Mesenchymal stem cell (in vitro differentiated cells and primary cell): Measurements from ENCODE around the gene SLC5A3.

Experiments
- DNase-seq: peaks from one replicate; pipeline ENCODE4 v3.0.0-alpha.2; 2013
- H2AFZ ChIP-seq: one replicate; pipeline ENCODE4 v1.6.1; 2013; ENCODE audit warnings: low read depth, mild to moderate bottlenecking, control low read depth, inconsistent platforms, low read length, moderate library complexity
- H2AK5ac ChIP-seq: 2 replicates; pipeline ENCODE4 v1.6.1; 2013; ENCODE audit warnings: low read length, moderate library complexity, mild to moderate bottlenecking, inconsistent platforms; ENCODE audit not compliant: severe bottlenecking
- H2BK120ac ChIP-seq: one replicate; pipeline ENCODE4 v1.6.1; 2013; ENCODE audit warnings: low read depth, mild to moderate bottlenecking, inconsistent platforms, low read length, moderate library complexity
- H2BK12ac ChIP-seq, 2 experiments: one replicate each; pipeline ENCODE4 v1.6.1; 2013; ENCODE audit warnings: inconsistent platforms in 2 of 2, low read length in 2 of 2, mild to moderate bottlenecking in 2 of 2, moderate library complexity in 2 of 2, control low read depth in 1 of 2
- H2BK15ac ChIP-seq: one replicate; pipeline ENCODE4 v1.6.1; 2013; ENCODE audit warnings: mild to moderate bottlenecking, low read depth, inconsistent platforms; ENCODE audit not compliant: poor library complexity, severe bottlenecking
- H2BK5ac ChIP-seq: 2 replicates; pipeline ENCODE4 v1.6.1; 2013; ENCODE audit warnings: low read depth, mild to moderate bottlenecking, low read length, control low read depth, inconsistent platforms; ENCODE audit not compliant: poor library complexity, severe bottlenecking
- H3K14ac ChIP-seq, 2 experiments: one replicate each; pipeline ENCODE4 v1.6.1; 2013; ENCODE audit warnings: inconsistent platforms in 2 of 2, low read length in 2 of 2, control low read depth in 1 of 2, mild to moderate bottlenecking in 1 of 2, moderate library complexity in 1 of 2
- H3K18ac ChIP-seq, 2 experiments: one replicate each; pipeline ENCODE4 v1.6.1; 2013; ENCODE audit warnings: inconsistent platforms in 2 of 2, low read length in 2 of 2, control low read depth in 1 of 2, low read depth in 1 of 2, mild to moderate bottlenecking in 1 of 2
- H3K23ac ChIP-seq, 2 experiments: one replicate each; pipeline ENCODE4 v1.6.1; 2013; ENCODE audit warnings: inconsistent platforms in 2 of 2, low read length in 2 of 2, mild to moderate bottlenecking in 2 of 2, moderate library complexity in 2 of 2, control low read depth in 1 of 2
- H3K27ac ChIP-seq: 2 replicates; pipeline ENCODE4 v1.5.1; 2013; ENCODE audit warnings: mild to moderate bottlenecking, moderate library complexity, low read length, control low read depth, inconsistent platforms; ENCODE audit not compliant: poor library complexity, severe bottlenecking
- H3K27me3 ChIP-seq, 2 experiments: 2 replicates each; pipeline versions ENCODE4 v1.6.1 to v1.7.0; 2013; ENCODE audit warnings: low read length in 2 of 2, mild to moderate bottlenecking in 2 of 2, moderate library complexity in 2 of 2, control low read depth in 1 of 2, inconsistent platforms in 1 of 2; ENCODE audit not compliant: control insufficient read depth in 1 of 2, insufficient read depth in 1 of 2
- H3K36me3 ChIP-seq, 2 experiments: 2 replicates each; pipeline versions ENCODE4 v1.6.1 to v1.7.0; 2013; ENCODE audit warnings: low read length in 2 of 2, control low read depth in 1 of 2, inconsistent platforms in 1 of 2, low read depth in 1 of 2, mild to moderate bottlenecking in 1 of 2; ENCODE audit not compliant: insufficient read depth in 2 of 2, control insufficient read depth in 1 of 2
- H3K4ac ChIP-seq, 2 experiments: one replicate each; pipeline ENCODE4 v1.6.1; 2013; ENCODE audit warnings: inconsistent platforms in 2 of 2, low read length in 2 of 2, mild to moderate bottlenecking in 2 of 2, moderate library complexity in 2 of 2, control low read depth in 1 of 2, low read depth in 1 of 2
- H3K4me1 ChIP-seq: 2 replicates; pipeline ENCODE4 v1.6.1; 2013; ENCODE audit warnings: low read depth, low read length, control low read depth; ENCODE audit not compliant: control insufficient read depth, insufficient read depth
- H3K4me2 ChIP-seq: 2 replicates; pipeline ENCODE4 v1.6.1; 2013; ENCODE audit warnings: low read length, mild to moderate bottlenecking, inconsistent platforms; ENCODE audit not compliant: poor library complexity, severe bottlenecking
- H3K4me3 ChIP-seq, 2 experiments: 2 replicates each; pipeline versions ENCODE4 v1.5.1 to v1.7.0; 2013; ENCODE audit warnings: low read length in 2 of 2, mild to moderate bottlenecking in 2 of 2, control low read depth in 1 of 2, low read depth in 1 of 2; ENCODE audit not compliant: insufficient read depth in 1 of 2
- H3K79me1 ChIP-seq: replicated peaks from 2 replicates; pipeline ENCODE4 v1.6.1; 2013; ENCODE audit warnings: mild to moderate bottlenecking, control low read depth, low read length, inconsistent platforms; ENCODE audit not compliant: poor library complexity, severe bottlenecking
- H3K9ac ChIP-seq: 2 replicates; pipeline ENCODE4 v1.7.0; 2013; ENCODE audit warnings: mild to moderate bottlenecking, low read length, moderate library complexity
- H3K9me3 ChIP-seq: 2 replicates; pipeline ENCODE4 v1.7.0; 2013; ENCODE audit warnings: mild to moderate bottlenecking, low read length; ENCODE audit not compliant: control insufficient read depth
- H4K8ac ChIP-seq: one replicate; pipeline ENCODE4 v1.6.1; 2013; ENCODE audit warnings: inconsistent platforms, mild to moderate bottlenecking, low read length, moderate library complexity
- H4K91ac ChIP-seq: one replicate; pipeline ENCODE4 v1.6.1; 2013; ENCODE audit warnings: mild to moderate bottlenecking, low read length, inconsistent platforms
- WGBS: methylation state at CpG from one replicate; pipeline ENCODE4 v1.1.7; 2013; ENCODE audit warnings: mixed read lengths; 5-methylcytosine and 5-hydroxymethylcytosine counted together

The SLC5A3 gene

DNA sequence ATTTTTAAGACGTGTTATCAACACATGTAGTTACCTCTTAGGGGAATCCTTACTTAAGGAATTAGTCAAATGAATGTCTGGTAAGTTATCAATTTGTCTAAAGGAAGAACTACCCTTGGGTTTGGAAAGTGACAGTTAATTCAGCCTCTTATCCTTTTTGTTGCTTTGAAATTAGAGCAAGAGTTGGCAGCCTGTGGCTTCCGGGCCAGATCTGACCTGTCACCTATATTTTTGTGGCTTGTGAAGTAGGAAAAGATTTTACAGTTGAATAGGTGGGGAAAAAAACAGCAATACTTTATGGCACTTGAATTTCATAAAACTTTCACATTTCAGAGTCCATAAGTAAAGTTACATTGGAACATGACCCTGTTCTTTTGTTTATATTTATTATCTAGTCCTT, 5.5 kb downstream of the SLC5A3 start:
- 83% methylated on average over 1 of the region's 2 CpGs for whole genome bisulfite sequencing
- Histone ChIP-seq H3K9ac (peak overlapping the region; percentile 99), H3K23ac (no peak overlapping the region), H3K36me3 (peaks cover 0 to 94% of the 10 kb centered on the region in 2 experiments), H3K4me3 (peak overlapping the region in 1 of 2 experiments; percentile 87), H3K4me1 (peaks cover 2% of the 10 kb centered on the region), H3K9me3 (no peaks in the 10 kb centered on the region), H3K14ac (no peak overlapping the region), H2AK5ac (no peak overlapping the region), H4K8ac (no peak overlapping the region), H2BK5ac (no peak overlapping the region), H2AFZ (no peak overlapping the region), H3K79me1 (no peaks in the 10 kb centered on the region), H3K18ac (no peak overlapping the region), H2BK120ac (no peak overlapping the region), H3K4ac (no peak overlapping the region), H2BK12ac (no peak overlapping the region), H3K4me2 (peak overlapping the region; percentile 39), H4K91ac (no peak overlapping the region), H3K27me3 (no peaks in the 10 kb centered on the region), H2BK15ac (no peak overlapping the region), H3K27ac (no peak overlapping the region)
- DNase-seq, result no peak

DNA sequence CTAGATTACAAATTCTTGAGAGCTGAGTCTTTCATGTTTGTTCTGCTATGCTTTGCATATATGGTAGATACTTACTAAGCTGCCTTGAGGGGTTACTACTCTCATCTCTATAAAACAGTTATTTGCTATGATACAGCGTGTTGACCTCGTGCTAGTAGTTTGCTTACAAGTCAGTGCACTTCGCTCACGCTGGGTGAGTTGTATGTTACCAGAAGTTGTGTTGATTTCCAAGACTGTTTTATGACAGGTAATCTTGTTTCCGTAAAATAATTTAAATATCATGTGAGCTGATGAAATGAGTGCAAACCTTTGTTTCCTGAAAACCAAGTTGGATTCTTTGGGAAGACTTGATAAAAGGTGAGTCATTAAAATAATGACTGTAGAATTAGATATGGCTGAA, 7.3 kb downstream of the SLC5A3 start:
- H3K23ac ChIP-seq, result no peak overlapping the region
- peak overlapping the region; percentile 37 for H3K9ac ChIP-seq
- no peak overlapping the region for H4K91ac ChIP-seq
- H3K4ac ChIP-seq, result no peak overlapping the region
- no peak overlapping the region for H2AK5ac ChIP-seq
- H2BK12ac ChIP-seq, result no peak overlapping the region
- H3K4me1 ChIP-seq, result peaks cover 2% of the 10 kb centered on the region
- no peak overlapping the region for H2BK120ac ChIP-seq
- H4K8ac ChIP-seq, result no peak overlapping the region
- peak overlapping the region in 1 of 2 experiments; percentile 65 for H3K4me3 ChIP-seq
- H3K14ac ChIP-seq, result no peak overlapping the region
- H2BK5ac ChIP-seq, result no peak overlapping the region
- no peak overlapping the region for H3K4me2 ChIP-seq
- no peaks in the 10 kb centered on the region for H3K79me1 ChIP-seq
- H3K36me3 ChIP-seq, result peaks cover 3 to 96% of the 10 kb centered on the region in 2 experiments
- no peak overlapping the region for H3K27ac ChIP-seq
- WGBS, result 99% methylated on average over 5 of the region's 5 CpGs
- DNase-seq, result no peak
- H3K18ac ChIP-seq, result no peak overlapping the region
- no peak overlapping the region for H2AFZ ChIP-seq
- no peaks in the 10 kb centered on the region for H3K9me3 ChIP-seq
- no peaks in the 10 kb centered on the region for H3K27me3 ChIP-seq
- no peak overlapping the region for H2BK15ac ChIP-seq

DNA sequence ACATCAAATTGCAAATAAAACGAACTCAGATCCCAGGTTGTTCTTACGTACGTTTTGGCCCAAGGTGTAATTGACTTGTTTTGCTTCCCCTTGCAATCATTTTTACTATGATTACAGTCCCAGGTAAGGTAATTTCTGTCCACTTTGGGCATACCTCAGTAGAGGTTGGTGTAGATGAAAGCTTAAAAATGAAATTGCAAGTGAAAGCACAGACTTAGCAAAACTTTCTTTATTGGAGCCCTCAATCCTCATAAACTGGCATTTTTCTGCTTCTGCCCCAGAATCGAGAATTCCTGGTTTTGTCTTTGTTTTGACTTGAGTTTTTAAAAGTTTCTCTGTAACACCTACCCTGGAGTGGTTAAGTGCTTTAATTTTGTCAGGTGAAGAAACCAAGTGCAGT, 9.4 kb downstream of the SLC5A3 start:
- Histone ChIP-seq H2BK12ac (no peak overlapping the region), H3K4me3 (peak overlapping the region in 1 of 2 experiments; percentile 31), H3K18ac (no peak overlapping the region), H3K36me3 (peaks cover 6 to 97% of the 10 kb centered on the region in 2 experiments), H3K4me2 (no peak overlapping the region), H3K9ac (peak overlapping the region; percentile 37), H3K79me1 (no peaks in the 10 kb centered on the region), H3K9me3 (no peaks in the 10 kb centered on the region), H2BK15ac (no peak overlapping the region), H3K4me1 (peaks cover 2% of the 10 kb centered on the region), H4K8ac (no peak overlapping the region), H2BK5ac (no peak overlapping the region), H3K14ac (no peak overlapping the region), H2BK120ac (no peak overlapping the region), H4K91ac (no peak overlapping the region), H3K27me3 (no peaks in the 10 kb centered on the region), H3K23ac (no peak overlapping the region), H2AK5ac (no peak overlapping the region), H3K27ac (no peak overlapping the region), H2AFZ (no peak overlapping the region), H3K4ac (no peak overlapping the region)
- WGBS, result 83% methylated on average over 4 of the region's 4 CpGs
- DNase-seq, result no peak

DNA sequence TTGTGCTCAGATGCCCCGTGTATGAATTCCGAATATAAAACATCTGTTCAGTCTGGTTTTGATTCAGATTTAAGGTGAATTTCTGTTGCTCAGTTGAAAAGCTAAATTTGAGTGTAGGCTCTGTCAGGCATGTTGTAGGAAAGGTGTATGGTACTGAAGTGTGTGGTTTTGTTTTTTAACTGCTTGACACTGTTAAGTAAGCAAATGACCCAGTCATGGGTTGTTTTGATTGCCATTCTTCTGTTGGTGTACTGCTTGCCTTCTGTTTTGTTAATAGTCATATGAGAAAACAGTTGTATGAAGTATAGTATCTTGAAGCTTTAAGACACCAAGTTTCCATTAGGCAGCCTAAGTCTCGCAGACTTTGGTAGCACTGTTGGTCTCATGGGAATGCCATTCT, 10.0 kb downstream of the SLC5A3 start:
- Histone ChIP-seq H3K14ac (no peak overlapping the region), H3K4ac (no peak overlapping the region), H3K27ac (no peak overlapping the region), H2BK120ac (no peak overlapping the region), H2BK15ac (no peak overlapping the region), H2AK5ac (no peak overlapping the region), H3K79me1 (no peaks in the 10 kb centered on the region), H3K9me3 (no peaks in the 10 kb centered on the region), H3K4me2 (no peak overlapping the region), H3K4me3 (peak overlapping the region in 1 of 2 experiments; percentile 31), H3K9ac (peak overlapping the region; percentile 12), H2BK5ac (no peak overlapping the region), H3K18ac (no peak overlapping the region), H3K4me1 (peaks cover 2% of the 10 kb centered on the region), H3K36me3 (peaks cover 6 to 96% of the 10 kb centered on the region in 2 experiments), H2BK12ac (no peak overlapping the region), H3K27me3 (no peaks in the 10 kb centered on the region), H3K23ac (no peak overlapping the region), H4K91ac (no peak overlapping the region), H2AFZ (no peak overlapping the region), H4K8ac (no peak overlapping the region)
- WGBS, result 96% methylated on average over 3 of the region's 3 CpGs
- no peak for DNase-seq
